ENCODE measurements around the gene TEK.

GRCh38 chr9:27195191-27195590 lies 86.2 kb downstream of the TEK start:
- no peak for TF ChIP-seq CREB1 (IDR thresholded peaks at IDR 0.05; ENCODE audit: low read depth)
- TF ChIP-seq REST (IDR thresholded peaks at IDR 0.05; ENCODE audit: low read depth), result no peak
- no peak for TF ChIP-seq YY1 (IDR thresholded peaks at IDR 0.05; ENCODE audit: low read depth)
- TF ChIP-seq MAX (IDR thresholded peaks at IDR 0.05), result no peak
- TF ChIP-seq TEAD4 (IDR thresholded peaks at IDR 0.05), result no peak
- no peak for TF ChIP-seq CEBPB (IDR thresholded peaks at IDR 0.05)
- TF ChIP-seq RAD21 (IDR thresholded peaks at IDR 0.05; ENCODE audit: low read depth), result no peak
- no peak for TF ChIP-seq EGR1 (IDR thresholded peaks at IDR 0.05)
- TF ChIP-seq TAF1 (IDR thresholded peaks at IDR 0.05; ENCODE audit: low read depth), result no peak

All from Ishikawa (cell line).